Mononuclear cell (primary cell): ENCODE data around the gene BMP2K. TPM values are rescaled to one million over a fixed set of nuclear protein-coding genes. Genes with fewer than 3 reads are reported as not detected.

ENCODE experiments used
- H3K27me3 ChIP-seq: 2 replicates; pipeline ENCODE4 v1.6.0; 2011; ENCODE audit warnings: low read length, control low read depth; ENCODE audit not compliant: insufficient read depth
- H3K4me1 ChIP-seq: 2 replicates; pipeline ENCODE4 v1.5.1; 2011; ENCODE audit warnings: mild to moderate bottlenecking, low read length, control low read depth; ENCODE audit not compliant: insufficient read depth
- H3K4me3 ChIP-seq: 2 replicates; pipeline ENCODE4 v1.5.1; 2011; ENCODE audit warnings: mild to moderate bottlenecking, low read length, moderate library complexity
- H3K9me3 ChIP-seq: 2 replicates; pipeline ENCODE4 v1.5.1; 2011; ENCODE audit warnings: low read depth, mild to moderate bottlenecking, control low read depth, low read length
- total RNA-seq: library from RNA; depleted of rRNA; stranded (reverse); fragments of >200 nt; gene quantifications from one replicate; pipeline ENCODE4 v1.2.3, GENCODE V29; 2012

BMP2K gene
- total RNA-seq, 1 donor = 24.7 TPM

- Histone ChIP-seq H3K9me3 (no peaks in the 10 kb centered on the region), H3K4me1 (peaks cover 6% of the 10 kb centered on the region), H3K4me3 (no peak overlapping the region)
Observed at GRCh38 chr4:78756137-78756536, 20.0 kb upstream of the BMP2K start.

DNA sequence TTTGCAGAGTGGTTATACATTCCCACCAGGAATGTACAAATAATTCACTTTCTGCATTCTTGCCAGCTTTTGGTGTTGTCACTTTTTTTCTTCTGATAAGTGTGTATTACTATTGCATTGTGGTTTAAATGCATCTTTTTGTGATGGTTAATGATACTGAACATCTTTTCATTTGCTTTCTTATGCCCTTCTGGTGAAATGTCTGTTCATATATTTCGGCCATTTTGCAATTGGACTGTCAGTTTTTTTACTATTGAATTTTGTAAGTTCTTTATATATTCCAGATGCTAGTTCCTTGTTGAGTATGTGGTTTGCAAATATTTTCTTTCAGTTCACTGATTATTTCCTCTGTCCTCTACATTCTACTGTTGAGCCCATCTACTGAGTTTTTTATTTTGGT is 19.4 kb upstream of the BMP2K start:
- no peak overlapping the region for H3K4me3 ChIP-seq
- peaks cover 5% of the 10 kb centered on the region for H3K4me1 ChIP-seq
- no peaks in the 10 kb centered on the region for H3K9me3 ChIP-seq
- no peaks in the 10 kb centered on the region for H3K27me3 ChIP-seq

More at GRCh38 chr4:78756137-78756536, 20.0 kb upstream of the BMP2K start:
- no peaks in the 10 kb centered on the region for H3K27me3 ChIP-seq

GRCh38 chr4:78757574-78757973 is 18.6 kb upstream of the BMP2K start:
- Histone ChIP-seq H3K4me1 (peaks cover 5% of the 10 kb centered on the region), H3K4me3 (no peak overlapping the region), H3K27me3 (no peaks in the 10 kb centered on the region), H3K9me3 (no peaks in the 10 kb centered on the region)

DNA sequence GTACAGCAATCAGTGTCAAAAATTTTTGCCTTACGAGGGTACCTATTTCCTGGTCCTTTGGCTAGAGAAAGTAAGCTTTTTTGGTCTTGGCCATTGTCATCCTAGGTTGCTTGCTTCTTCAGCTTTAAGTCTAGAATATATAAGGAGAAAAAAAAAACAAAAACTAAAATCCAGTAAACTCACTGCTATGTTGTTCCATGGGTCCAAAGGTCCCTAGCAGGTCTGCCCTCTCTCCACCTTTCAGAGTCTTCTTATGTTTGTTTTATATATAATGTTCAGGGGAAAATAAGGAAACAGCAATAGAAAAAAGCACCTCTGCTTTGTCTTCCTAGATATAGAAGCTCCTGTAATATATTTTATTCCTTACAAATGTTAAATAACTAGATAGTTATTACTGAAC is 18.1 kb upstream of the BMP2K start:
- Histone ChIP-seq H3K4me1 (peaks cover 2% of the 10 kb centered on the region), H3K27me3 (no peaks in the 10 kb centered on the region), H3K9me3 (no peaks in the 10 kb centered on the region), H3K4me3 (no peak overlapping the region)

GRCh38 chr4:78762529-78762928 is 13.6 kb upstream of the BMP2K start:
- Histone ChIP-seq H3K4me1 (no peaks in the 10 kb centered on the region), H3K27me3 (no peaks in the 10 kb centered on the region), H3K4me3 (no peak overlapping the region), H3K9me3 (no peaks in the 10 kb centered on the region)

DNA sequence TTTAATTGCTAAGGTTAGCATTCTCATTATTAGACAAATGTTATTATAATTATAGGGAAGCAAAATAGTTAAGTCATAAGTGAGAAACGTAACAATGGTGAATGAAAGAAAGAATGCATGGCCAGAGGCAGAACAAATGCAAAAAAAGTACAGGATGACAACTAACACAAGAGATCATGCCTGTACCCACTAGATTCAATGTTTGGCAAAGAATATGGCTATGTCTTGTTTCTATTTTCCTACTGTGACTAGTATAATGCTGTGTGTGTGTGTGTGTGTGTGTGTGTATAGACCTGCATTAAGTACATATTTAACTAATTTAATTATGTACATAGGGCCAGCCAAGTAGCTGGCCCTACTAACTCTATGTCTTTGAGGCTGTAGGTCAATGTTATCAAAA is 12.9 kb upstream of the BMP2K start:
- no peaks in the 10 kb centered on the region for H3K27me3 ChIP-seq
- no peaks in the 10 kb centered on the region for H3K4me1 ChIP-seq
- no peak overlapping the region for H3K4me3 ChIP-seq
- no peaks in the 10 kb centered on the region for H3K9me3 ChIP-seq

GRCh38 chr4:78763763-78764387 is 12.3 kb upstream of the BMP2K start:
- Histone ChIP-seq H3K27me3 (no peaks in the 10 kb centered on the region), H3K4me3 (no peak overlapping the region), H3K9me3 (no peaks in the 10 kb centered on the region), H3K4me1 (no peaks in the 10 kb centered on the region)

DNA sequence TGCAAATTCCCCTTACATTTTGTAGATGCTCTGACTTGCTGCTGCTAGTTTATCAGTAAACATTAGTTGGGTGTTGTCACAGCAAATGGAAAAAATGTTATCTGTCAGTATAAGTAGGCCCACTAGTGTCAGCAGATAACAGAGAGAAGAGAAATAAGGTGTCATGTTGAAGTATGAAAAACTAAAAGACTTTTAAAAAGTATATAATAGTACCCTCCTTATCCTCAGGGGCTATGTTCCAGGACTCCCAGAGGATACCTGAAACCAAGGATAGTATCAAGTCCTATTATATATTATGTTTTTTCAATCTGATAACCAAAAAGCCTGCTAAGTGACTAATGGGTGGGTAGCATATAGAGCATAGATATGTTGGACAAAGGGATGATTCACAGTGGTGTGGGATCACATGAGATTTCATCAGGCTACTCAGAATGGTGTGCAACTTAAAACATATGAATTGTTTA is 11.6 kb upstream of the BMP2K start:
- H3K4me1 ChIP-seq = no peaks in the 10 kb centered on the region
- no peaks in the 10 kb centered on the region for H3K27me3 ChIP-seq
- no peaks in the 10 kb centered on the region for H3K9me3 ChIP-seq
- H3K4me3 ChIP-seq = no peak overlapping the region

GRCh38 chr4:78765432-78766006 is 10.6 kb upstream of the BMP2K start:
- Histone ChIP-seq H3K27me3 (no peaks in the 10 kb centered on the region), H3K9me3 (no peaks in the 10 kb centered on the region), H3K4me1 (no peaks in the 10 kb centered on the region), H3K4me3 (no peak overlapping the region)

DNA sequence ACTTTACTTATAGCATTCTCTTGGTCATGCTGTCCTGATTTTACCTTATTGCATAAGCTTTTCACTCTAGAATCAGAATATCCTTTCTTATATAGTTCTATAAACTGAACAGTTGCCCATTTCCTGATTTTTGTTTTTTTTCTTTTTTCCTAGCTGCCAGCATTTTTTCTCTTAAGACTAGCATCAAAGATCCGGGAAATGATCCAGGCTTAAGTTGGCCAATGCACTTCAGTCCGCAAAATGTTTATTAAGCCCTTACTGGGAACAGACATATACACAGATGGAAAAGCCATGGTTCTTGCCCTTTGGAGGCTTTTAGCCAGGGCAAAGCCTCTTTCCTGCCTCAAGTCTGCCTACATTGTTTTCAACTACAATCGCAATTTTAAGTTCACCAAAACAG is 10.1 kb upstream of the BMP2K start:
- Histone ChIP-seq H3K9me3 (no peaks in the 10 kb centered on the region), H3K4me1 (no peaks in the 10 kb centered on the region), H3K27me3 (no peaks in the 10 kb centered on the region), H3K4me3 (no peak overlapping the region)

DNA sequence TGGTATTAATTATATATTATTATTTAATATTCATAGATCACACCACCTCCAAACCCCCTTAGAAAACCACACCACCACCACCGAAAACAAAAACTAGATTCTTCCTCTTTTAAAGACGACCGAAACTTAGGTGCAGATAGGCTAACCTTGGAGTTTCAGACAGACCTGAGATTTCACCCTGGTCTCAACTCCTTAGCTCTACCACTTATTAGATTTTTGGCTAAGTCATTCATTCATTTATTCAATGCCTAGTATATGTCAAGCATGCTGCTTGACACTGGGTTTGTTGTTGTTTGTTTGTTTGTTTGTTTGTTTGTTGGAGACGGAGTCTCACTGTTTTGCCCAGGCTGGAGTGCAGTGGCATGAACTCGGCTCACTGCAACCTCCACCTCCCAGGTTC is 9.5 kb upstream of the BMP2K start:
- no peaks in the 10 kb centered on the region for H3K4me1 ChIP-seq
- no peak overlapping the region for H3K4me3 ChIP-seq
- H3K9me3 ChIP-seq = no peaks in the 10 kb centered on the region
- no peaks in the 10 kb centered on the region for H3K27me3 ChIP-seq

DNA sequence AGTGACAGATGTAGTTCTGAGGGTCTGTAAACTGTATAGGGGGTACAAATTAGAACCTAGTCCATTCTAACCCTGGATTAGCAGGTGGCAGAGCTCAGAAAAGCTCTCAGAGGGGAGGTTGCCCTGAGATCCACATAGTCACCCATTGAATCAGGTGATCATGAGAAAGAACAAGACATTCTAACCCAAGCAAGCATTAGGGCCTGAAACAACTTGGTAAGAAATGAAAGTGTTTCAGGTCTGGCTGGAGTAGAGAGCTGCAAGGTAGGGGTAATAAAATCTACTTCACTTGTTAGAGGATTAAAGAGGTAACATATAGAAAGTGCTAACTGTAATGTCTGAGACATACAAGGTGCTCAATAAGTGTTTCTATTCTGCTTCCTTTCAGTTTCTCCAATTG is 8.8 kb upstream of the BMP2K start:
- H3K4me3 ChIP-seq = no peak overlapping the region
- no peaks in the 10 kb centered on the region for H3K9me3 ChIP-seq
- no peaks in the 10 kb centered on the region for H3K4me1 ChIP-seq
- no peaks in the 10 kb centered on the region for H3K27me3 ChIP-seq

- no peaks in the 10 kb centered on the region for H3K4me1 ChIP-seq
- H3K4me3 ChIP-seq = no peak overlapping the region
- H3K9me3 ChIP-seq = no peaks in the 10 kb centered on the region
- H3K27me3 ChIP-seq = no peaks in the 10 kb centered on the region
Observed at GRCh38 chr4:78768452-78769180, 7.5 kb upstream of the BMP2K start.

DNA sequence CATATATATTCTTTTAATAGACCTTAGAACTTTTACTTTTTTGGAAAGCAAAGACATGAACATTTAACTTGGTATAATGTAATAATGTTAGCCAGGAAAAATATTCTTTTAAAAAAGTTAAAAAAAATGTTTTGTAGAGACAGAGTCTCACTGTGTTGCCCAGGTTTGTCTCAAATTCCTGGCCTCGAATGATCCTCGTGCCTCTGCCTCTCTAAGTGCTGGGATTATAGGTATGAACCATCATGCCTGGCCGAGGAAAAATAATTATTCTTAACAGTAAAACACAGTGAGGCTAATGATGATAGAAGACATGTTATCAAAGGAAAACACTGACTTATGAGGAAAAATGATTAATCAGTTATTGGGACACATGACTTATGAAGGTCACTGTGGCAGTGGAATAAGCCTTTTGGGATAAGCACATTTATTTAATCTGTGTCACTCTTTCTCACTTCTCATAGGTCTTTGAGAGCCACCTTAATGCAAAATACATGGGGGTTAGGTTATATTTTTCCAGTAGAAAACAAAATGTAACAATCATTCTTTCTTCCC is 6.0 kb upstream of the BMP2K start:
- no peaks in the 10 kb centered on the region for H3K27me3 ChIP-seq
- no peak overlapping the region for H3K4me3 ChIP-seq
- peaks cover 5% of the 10 kb centered on the region for H3K4me1 ChIP-seq
- no peaks in the 10 kb centered on the region for H3K9me3 ChIP-seq

GRCh38 chr4:78772526-78773091 is 3.5 kb upstream of the BMP2K start:
- no peaks in the 10 kb centered on the region for H3K27me3 ChIP-seq
- peaks cover 8% of the 10 kb centered on the region for H3K4me1 ChIP-seq
- H3K4me3 ChIP-seq = no peak overlapping the region
- H3K9me3 ChIP-seq = no peaks in the 10 kb centered on the region
